ENCODE data around the gene RAP1B. TPM values are rescaled to one million over a fixed set of nuclear protein-coding genes. Genes with fewer than 3 reads are reported as not detected.

Gene RAP1B
- total RNA-seq: 100 to 1,000 TPM in 4 of 8 experiments, 10 to 100 TPM in 4; 58.6 to 203 (median 99.0) TPM

DNA sequence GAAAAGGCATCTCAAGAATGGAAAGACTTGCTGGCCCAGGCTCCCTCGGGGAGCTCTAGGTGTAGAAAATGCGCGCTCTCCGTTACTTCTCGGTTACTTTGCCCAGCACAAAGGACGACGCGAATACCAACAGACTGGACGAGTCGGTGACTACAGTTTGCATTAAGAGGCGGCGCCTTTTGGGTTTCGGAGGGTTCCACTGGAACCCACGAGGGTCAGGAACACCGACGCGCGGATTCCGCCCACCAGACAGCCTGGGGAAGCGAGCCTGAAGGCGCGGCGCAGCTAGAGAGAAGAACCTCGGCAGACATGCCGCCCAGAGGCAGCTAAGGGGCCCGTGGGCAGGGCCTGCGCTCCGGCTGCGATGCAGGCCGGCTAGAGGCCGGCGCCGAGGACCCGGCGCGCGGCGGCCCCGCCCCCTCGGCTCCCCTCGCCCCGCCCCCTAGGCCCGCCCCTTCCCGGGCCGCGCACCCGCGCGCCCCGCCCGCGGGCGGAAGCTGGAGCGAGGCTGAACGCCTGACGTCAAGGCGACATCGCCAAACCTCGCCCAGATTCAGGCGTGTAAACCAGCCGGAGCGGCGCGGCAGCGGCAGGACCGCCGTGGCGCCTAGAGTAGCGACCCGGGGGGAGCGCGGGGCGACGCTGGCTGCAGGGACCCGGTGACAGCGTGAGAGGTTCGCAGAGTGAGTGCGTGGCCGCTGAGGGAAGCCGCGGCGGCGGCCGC lies at the start of gene RAP1B:
TSS of gene RAP1B (plus strand) at position 530 of the 724 bp plus-strand sequence. CDS start 37,826 bp downstream, outside the sequence.
- in situ Hi-C loops (cut with MboI; ENCODE audit: low pct_unique_long_range_greater_than_20kb in 2 of 9, low sequenced_read_pairs in 9 of 9, unreplicated experiment in 9 of 9): loop anchor here in 2 of 9 experiments (25.0 kb wide), 1 partner anchor 248 kb away; no protein-coding TSS in a partner anchor
- Histone ChIP-seq H3K4me3 (peak within 1 kb of the TSS; percentile 73 to 100 (median 94)), H3K4me1 (replicated peaks in 1 of 2) (peaks cover 7 to 23% of the 10 kb centered on the region in 2 donors), H3K27ac (peak within 1 kb of the TSS; percentile 94 to 97)
- 0 to 3% (median 0%) methylated on average over 2 to 22 of the region's 84 CpGs; no CpG with 5 or more reads in 4 of the 10 experiments for WGBS, 10 experiments
- peak; percentile 82 to 93 (median 92) for ATAC-seq (replicated peaks in 6 of 8)

- WGBS, 10 experiments: 78 to 98% (median 92%) methylated on average over 3 to 10 of the region's 10 CpGs
- Histone ChIP-seq H3K27ac (no peak overlapping the region), H3K4me1 (replicated peaks in 1 of 2) (peaks cover 0 to 9% of the 10 kb centered on the region in 2 donors), H3K4me3 (no peak overlapping the region)
- in situ Hi-C loops (cut with MboI; ENCODE audit: low pct_unique_long_range_greater_than_20kb in 2 of 9, low sequenced_read_pairs in 9 of 9, unreplicated experiment in 9 of 9): no loop called here
- ATAC-seq (replicated peaks in 6 of 8): no peak
Observed at GRCh38 chr12:68561830-68562229, 48.9 kb upstream of the RAP1B start.

DNA sequence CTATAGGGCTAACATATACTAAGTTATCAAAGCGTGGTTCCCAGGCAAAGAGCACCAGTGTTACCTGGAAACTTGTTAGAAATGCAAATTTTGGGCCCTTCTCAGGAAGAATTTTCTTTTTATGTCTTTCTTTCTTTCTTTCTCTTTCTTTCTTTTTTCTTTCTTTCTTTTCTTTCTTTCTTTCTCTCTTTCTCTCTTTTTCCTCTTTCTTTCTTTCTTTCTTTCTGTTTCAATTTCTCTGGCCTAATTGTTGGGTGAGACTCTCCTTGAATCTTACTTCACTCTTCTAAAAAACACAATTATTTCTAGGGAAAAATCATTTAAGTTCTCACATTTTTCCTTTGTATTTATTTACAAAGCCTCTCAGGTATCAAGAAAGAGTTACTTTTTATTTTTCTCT lies 46.5 kb upstream of the RAP1B start:
- Histone ChIP-seq H3K4me1 (replicated peaks in 1 of 2) (peaks cover 0 to 9% of the 10 kb centered on the region in 2 donors), H3K4me3 (no peak overlapping the region), H3K27ac (no peak overlapping the region)
- 23 to 100% (median 76%) methylated on average over 1 of the region's 1 CpG; no CpG with 5 or more reads in 1 of the 10 experiments for WGBS, 10 experiments
- no peak for ATAC-seq (replicated peaks in 6 of 8)
- in situ Hi-C loops (cut with MboI; ENCODE audit: low pct_unique_long_range_greater_than_20kb in 2 of 9, low sequenced_read_pairs in 9 of 9, unreplicated experiment in 9 of 9): no loop called here

DNA sequence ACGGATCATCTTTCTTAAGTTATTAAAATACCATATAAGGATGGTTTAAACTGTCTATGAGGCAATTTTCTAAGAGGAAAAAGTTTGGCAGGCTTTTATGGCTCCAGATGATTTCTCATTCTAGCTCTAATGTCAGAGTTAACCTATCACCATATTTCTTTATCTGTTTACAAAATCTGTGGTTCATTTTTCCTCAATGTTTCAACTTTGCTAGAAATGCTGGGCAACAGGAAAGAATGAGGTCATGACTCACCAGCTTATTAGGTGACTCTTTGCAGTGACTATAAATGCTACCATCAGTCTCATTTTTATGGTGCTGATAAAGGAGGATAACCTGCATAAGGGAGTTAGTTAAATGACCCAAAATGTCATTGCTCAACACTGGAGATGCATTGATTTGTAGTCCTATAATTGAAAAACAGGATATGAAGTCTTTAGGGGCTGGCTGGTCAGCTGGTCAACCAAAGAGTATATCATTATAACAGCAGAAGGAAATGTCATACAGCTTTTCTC lies 45.3 kb upstream of the RAP1B start:
- Histone ChIP-seq H3K27ac (no peak overlapping the region), H3K4me1 (replicated peaks in 1 of 2) (peaks cover 0 to 9% of the 10 kb centered on the region in 2 donors), H3K4me3 (no peak overlapping the region)
- peak in 6 of 8 experiments; percentile 38 to 99 (median 87) for ATAC-seq (replicated peaks in 6 of 8)
- in situ Hi-C loops (cut with MboI; ENCODE audit: low pct_unique_long_range_greater_than_20kb in 2 of 9, low sequenced_read_pairs in 9 of 9, unreplicated experiment in 9 of 9): no loop called here
- WGBS, 10 experiments: 9 to 100% (median 89%) methylated on average over 1 of the region's 1 CpG; no CpG with 5 or more reads in 3 of the 10 experiments

DNA sequence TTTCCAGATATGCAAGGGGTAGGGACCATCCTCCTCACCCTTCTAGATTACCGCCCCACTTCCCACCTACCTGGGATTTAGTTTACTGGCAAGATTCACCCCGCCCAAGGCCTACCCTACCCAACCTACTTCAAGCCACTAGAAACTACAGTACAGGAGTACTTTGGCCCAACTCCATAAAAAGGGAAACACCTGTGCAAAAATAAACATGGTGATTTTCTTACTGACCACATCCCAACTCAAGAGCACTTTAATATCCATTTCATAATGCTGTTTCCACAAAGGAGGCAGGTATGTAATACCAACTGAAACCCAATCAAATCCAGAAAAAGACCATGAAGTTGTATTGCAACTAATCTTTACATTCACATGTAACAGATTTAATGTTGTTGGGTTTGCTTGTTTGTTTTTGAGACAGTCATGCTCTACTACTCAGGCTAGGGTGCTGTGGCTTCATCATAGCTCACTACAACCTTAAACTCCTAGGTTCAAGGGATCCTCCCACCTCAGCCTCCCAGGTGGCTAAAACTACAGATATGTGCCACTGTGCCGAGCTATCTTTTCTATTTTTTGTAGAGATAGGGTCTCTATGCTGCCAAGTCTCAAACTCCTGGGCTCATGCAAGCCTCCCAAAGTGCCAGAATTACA lies 41.7 kb upstream of the RAP1B start:
- in situ Hi-C loops (cut with MboI; ENCODE audit: low pct_unique_long_range_greater_than_20kb in 2 of 9, low sequenced_read_pairs in 9 of 9, unreplicated experiment in 9 of 9): no loop called here
- ATAC-seq (replicated peaks in 6 of 8): no peak
- no peak overlapping the region for H3K27ac ChIP-seq
- peaks cover 0 to 9% of the 10 kb centered on the region in 2 donors for H3K4me1 ChIP-seq (replicated peaks in 1 of 2)
- H3K4me3 ChIP-seq: no peak overlapping the region
- 80 to 100% (median 100%) methylated on average over 1 to 3 of the region's 3 CpGs; no CpG with 5 or more reads in 3 of the 10 experiments for WGBS, 10 experiments

- Histone ChIP-seq H3K27ac (no peak overlapping the region), H3K4me3 (no peak overlapping the region), H3K4me1 (replicated peaks in 1 of 2) (no peaks in the 10 kb centered on the region)
- ATAC-seq (replicated peaks in 6 of 8): peak in 1 of 8 experiments; percentile 64
- WGBS, 10 experiments: 5 to 100% (median 49%) methylated on average over 1 to 2 of the region's 2 CpGs; no CpG with 5 or more reads in 2 of the 10 experiments
- in situ Hi-C loops (cut with MboI; ENCODE audit: low pct_unique_long_range_greater_than_20kb in 2 of 9, low sequenced_read_pairs in 9 of 9, unreplicated experiment in 9 of 9): no loop called here
Observed at GRCh38 chr12:68572661-68573060, 38.0 kb upstream of the RAP1B start.

DNA sequence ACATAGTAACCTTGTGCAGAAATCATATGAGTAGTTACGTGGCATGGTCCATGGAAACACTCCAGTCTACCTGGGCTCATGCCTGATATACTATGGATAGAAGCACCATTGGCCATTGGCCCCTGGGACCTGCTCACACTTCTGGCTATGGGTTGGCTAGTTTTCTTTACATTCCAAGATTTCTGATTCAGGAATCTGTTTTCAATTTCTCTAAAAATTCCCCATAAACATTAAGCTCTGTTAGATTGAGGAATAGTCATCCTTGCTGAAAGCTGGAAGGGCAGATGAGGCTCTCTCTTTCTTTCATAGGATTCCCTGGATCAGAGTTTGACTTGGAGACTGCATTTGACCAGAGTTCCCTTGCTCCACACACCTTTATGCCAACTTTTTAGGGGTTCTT lies 37.3 kb upstream of the RAP1B start:
- no peak overlapping the region for H3K27ac ChIP-seq
- no peaks in the 10 kb centered on the region for H3K4me1 ChIP-seq (replicated peaks in 1 of 2)
- ATAC-seq (replicated peaks in 6 of 8): no peak
- in situ Hi-C loops (cut with MboI; ENCODE audit: low pct_unique_long_range_greater_than_20kb in 2 of 9, low sequenced_read_pairs in 9 of 9, unreplicated experiment in 9 of 9): no loop called here
- no peak overlapping the region for H3K4me3 ChIP-seq
- 60 to 100% (median 100%) methylated on average over 1 of the region's 1 CpG; no CpG with 5 or more reads in 5 of the 10 experiments for WGBS, 10 experiments

DNA sequence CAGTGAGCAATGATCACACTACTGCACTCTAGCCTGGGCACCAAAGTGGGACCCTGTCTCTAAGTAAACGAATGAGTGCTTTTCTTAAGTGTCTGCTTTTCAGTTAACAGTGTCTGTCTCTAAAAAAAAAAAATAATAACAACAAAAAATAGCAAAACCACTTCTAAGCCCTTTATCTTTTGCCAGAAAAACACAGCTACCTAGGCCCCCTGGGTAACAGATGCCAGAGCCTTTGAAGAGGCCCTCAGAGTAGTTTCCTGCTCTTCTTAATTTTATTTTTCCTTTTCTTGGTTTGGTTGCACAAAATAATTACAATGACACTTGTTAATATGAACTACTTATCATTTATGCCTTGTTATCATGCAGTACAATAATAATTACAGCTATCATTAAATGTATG lies 32.8 kb upstream of the RAP1B start:
- H3K27ac ChIP-seq: no peak overlapping the region
- in situ Hi-C loops (cut with MboI; ENCODE audit: low pct_unique_long_range_greater_than_20kb in 2 of 9, low sequenced_read_pairs in 9 of 9, unreplicated experiment in 9 of 9): loop anchor here in 1 of 9 experiments (25.0 kb wide), 1 partner anchor 109 kb away; the partner anchor contains the start of gene NUP107
- H3K4me1 ChIP-seq (replicated peaks in 1 of 2): no peaks in the 10 kb centered on the region
- ATAC-seq (replicated peaks in 6 of 8): no peak
- WGBS, 10 experiments: 14 to 100% (median 61%) methylated on average over 1 of the region's 1 CpG; no CpG with 5 or more reads in 4 of the 10 experiments
- H3K4me3 ChIP-seq: no peak overlapping the region

DNA sequence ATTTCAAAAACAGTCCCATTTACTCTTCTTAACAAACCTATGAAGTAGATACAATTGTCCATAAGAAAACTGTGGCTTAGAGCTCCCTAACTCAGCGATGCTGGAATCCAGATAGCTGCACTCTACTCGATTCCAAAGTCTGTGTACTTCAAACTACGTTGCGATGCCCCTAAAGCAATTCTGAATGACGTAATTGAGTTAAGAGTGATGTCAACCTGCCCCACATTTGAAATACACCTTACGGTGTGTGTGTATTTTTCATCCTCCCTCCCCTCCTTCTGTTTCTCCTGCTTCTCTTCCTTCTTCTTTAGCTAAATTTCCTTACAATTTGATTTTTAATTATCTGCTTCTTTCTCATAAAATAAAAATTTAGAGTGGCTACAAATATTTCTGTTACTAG lies 31.9 kb upstream of the RAP1B start:
- in situ Hi-C loops (cut with MboI; ENCODE audit: low pct_unique_long_range_greater_than_20kb in 2 of 9, low sequenced_read_pairs in 9 of 9, unreplicated experiment in 9 of 9): loop anchor here in 1 of 9 experiments (25.0 kb wide), 1 partner anchor 109 kb away; the partner anchor contains the start of gene NUP107
- 27 to 100% (median 81%) methylated on average over 1 to 6 of the region's 6 CpGs for WGBS, 10 experiments

DNA sequence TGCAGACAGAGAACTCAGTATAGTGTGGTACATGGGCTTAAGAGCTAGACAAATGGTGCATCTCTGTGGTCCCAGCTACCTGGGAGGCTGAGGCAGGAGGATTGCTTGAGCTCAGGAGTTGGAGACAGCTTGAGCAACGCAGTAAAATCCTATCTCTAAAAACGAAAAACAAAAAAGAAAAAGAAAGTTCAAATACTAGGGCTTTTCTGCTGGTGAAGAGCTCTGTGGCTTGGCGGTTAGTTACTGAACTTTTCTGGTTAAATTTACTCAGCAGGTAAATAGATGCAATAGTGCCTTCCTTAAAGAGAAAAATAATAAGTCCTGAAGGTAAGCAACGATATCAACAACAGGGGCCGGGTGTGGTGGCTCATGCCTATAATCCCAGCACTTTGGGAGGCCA lies 31.4 kb upstream of the RAP1B start:
- no peak overlapping the region for H3K27ac ChIP-seq
- H3K4me3 ChIP-seq: no peak overlapping the region
- whole genome bisulfite sequencing, 10 experiments: 0 to 81% (median 67%) methylated on average over 1 to 4 of the region's 5 CpGs; no CpG with 5 or more reads in 1 of the 10 experiments
- ATAC-seq (replicated peaks in 6 of 8): no peak
- no peaks in the 10 kb centered on the region for H3K4me1 ChIP-seq (replicated peaks in 1 of 2)
- in situ Hi-C loops (cut with MboI; ENCODE audit: low pct_unique_long_range_greater_than_20kb in 2 of 9, low sequenced_read_pairs in 9 of 9, unreplicated experiment in 9 of 9): loop anchor here in 1 of 9 experiments (25.0 kb wide), 1 partner anchor 108 kb away; the partner anchor contains the start of gene NUP107

More for the DNA sequence above, 31.9 kb upstream of the RAP1B start:
- Histone ChIP-seq H3K4me3 (no peak overlapping the region), H3K27ac (no peak overlapping the region), H3K4me1 (replicated peaks in 1 of 2) (no peaks in the 10 kb centered on the region)
- ATAC-seq (replicated peaks in 6 of 8): no peak

DNA sequence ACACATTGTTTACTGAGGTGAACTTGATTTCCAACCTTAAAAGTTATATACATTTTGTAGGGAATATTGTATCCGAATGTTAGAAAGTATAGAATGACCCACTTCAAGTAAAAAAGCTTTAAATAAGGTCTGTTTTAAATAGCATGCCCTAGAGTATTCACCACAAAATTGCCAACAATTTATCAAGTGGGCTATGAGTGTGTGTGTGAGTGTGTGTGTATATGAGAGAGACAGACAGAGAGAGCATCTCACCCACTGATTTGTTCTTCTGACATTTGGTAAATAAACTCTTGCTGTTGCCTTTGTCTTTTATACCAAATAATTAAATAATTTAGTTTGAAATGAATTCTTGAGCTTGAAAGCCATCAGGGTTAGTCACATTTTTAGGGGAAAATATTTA lies 29.8 kb upstream of the RAP1B start:
- H3K4me3 ChIP-seq: no peak overlapping the region
- H3K4me1 ChIP-seq (replicated peaks in 1 of 2): no peaks in the 10 kb centered on the region
- in situ Hi-C loops (cut with MboI; ENCODE audit: low pct_unique_long_range_greater_than_20kb in 2 of 9, low sequenced_read_pairs in 9 of 9, unreplicated experiment in 9 of 9): loop anchor here in 1 of 9 experiments (25.0 kb wide), 1 partner anchor 106 kb away; the partner anchor contains the start of gene NUP107
- 78 to 100% (median 94%) methylated on average over 1 of the region's 1 CpG; no CpG with 5 or more reads in 2 of the 10 experiments for WGBS, 10 experiments
- no peak overlapping the region for H3K27ac ChIP-seq
- no peak for ATAC-seq (replicated peaks in 6 of 8)

- H3K4me3 ChIP-seq: no peak overlapping the region
- H3K4me1 ChIP-seq (replicated peaks in 1 of 2): no peaks in the 10 kb centered on the region
- in situ Hi-C loops (cut with MboI; ENCODE audit: low pct_unique_long_range_greater_than_20kb in 2 of 9, low sequenced_read_pairs in 9 of 9, unreplicated experiment in 9 of 9): loop anchor here in 1 of 9 experiments (25.0 kb wide), 1 partner anchor 105 kb away; the partner anchor contains the start of gene NUP107
- H3K27ac ChIP-seq: no peak overlapping the region
- no peak for ATAC-seq (replicated peaks in 6 of 8)
- 67 to 100% (median 95%) methylated on average over 1 to 4 of the region's 4 CpGs; no CpG with 5 or more reads in 1 of the 10 experiments for WGBS, 10 experiments
Observed at GRCh38 chr12:68581926-68582325, 28.8 kb upstream of the RAP1B start.
